Endometrial microvascular endothelial cells (primary cell): ENCODE results near the gene SORBS1. TPM values are rescaled to one million over a fixed set of nuclear protein-coding genes. Genes with fewer than 3 reads are reported as not detected.

Experiments used
- in situ Hi-C: cut with HindIII; loops from 2 replicates; pipeline ENCODE4 v1.10.0; 2017; ENCODE audit warnings: low sequenced_read_pairs, low pct_unique_long_range_greater_than_20kb; ENCODE audit errors: inconsistent ontology term
- total RNA-seq: library from RNA; depleted of rRNA; stranded (reverse); fragments of >200 nt; gene quantifications from one replicate; pipeline ENCODE4 v1.2.3, GENCODE V29; 2015; ENCODE audit errors: inconsistent ontology term

Gene SORBS1
- total RNA-seq, 1 donor from 2014 or later, result 4.5 TPM

DNA sequence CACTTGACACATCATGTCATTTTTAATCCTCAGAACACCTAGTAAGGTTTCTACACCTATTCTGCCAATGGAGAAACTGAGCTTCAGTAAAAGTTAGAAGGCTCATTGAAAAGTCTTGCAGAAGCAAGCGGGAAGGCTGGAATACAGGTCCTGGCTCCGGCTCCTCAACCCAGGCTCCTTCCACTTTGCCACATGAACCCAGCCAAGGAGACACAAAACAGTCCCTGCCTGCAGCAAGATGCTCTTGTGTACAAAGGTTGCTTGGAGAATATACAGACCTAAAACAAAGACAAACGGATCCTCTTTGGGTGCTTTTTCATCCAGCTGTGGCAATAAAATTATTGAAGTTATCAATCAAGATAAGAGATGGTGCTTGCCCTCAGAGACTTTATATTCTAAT lies 106.8 kb downstream of the SORBS1 start:
- in situ Hi-C loops, result no loop called here

- in situ Hi-C loops, result no loop called here
Observed at GRCh38 chr10:95451568-95452524, 109.3 kb downstream of the SORBS1 start.

DNA sequence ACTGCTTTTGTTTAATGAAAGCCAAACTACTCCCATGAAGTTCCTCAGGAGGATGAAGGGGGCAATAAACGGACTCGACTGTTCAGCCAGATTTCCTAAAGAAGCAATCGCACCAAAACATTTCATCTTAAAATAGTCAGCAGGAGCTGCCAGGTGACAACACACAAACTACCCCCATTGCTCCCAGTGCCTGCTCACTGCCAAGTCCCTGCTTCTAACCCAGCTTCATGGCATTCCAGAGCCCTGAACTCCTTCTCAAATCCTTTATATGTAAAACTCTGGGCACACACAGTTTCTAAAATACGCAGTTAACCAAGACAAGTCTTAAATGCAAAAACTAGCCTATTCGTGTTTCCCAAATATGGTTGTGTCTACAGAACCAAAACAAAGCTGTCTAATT lies 110.0 kb downstream of the SORBS1 start:
- in situ Hi-C loops, result no loop called here

DNA sequence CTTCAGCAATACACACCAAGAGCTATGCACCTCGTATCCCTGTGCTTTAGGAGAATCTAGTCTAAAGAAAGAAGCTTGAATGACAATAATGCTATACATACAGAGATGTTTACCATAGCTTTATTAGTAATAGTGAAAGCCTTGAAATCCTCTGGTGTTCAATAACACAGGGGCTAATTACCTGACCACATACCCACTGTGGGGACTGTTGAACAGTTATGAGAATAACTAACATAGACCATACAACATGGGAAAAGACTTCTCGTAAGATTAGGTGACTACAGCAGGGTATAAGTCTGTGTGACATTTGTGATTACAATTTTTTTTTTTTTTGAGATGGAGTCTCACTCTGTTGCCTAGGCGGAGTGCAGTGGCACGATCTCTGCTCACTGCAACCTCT lies 111.0 kb downstream of the SORBS1 start:
- in situ Hi-C loops, result no loop called here

DNA sequence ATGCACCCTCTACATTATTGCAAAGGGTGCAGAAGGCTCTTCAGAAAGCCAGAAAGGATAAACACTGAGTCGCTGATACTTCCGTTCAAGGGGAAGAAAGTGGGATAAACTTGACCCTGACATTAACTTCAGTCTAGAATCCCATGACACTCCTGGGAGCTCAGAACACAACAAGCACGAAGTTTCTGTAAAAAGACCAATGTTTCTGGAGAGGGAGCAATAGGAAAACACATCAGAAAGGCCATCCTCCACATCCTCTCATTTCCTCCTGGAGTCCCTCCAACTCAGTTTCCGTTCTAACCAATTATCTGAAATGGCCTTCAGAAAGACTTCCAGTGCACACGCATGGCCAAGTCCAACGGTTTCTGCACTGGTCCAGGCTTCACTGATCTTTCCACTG lies 113.5 kb downstream of the SORBS1 start:
- in situ Hi-C loops, result no loop called here

GRCh38 chr10:95445837-95446486 lies 115.2 kb downstream of the SORBS1 start:
- in situ Hi-C loops, result no loop called here

- in situ Hi-C loops, result no loop called here
Observed at GRCh38 chr10:95445223-95445836, 115.8 kb downstream of the SORBS1 start.

- in situ Hi-C loops, result no loop called here
Observed at GRCh38 chr10:95444792-95445191, 116.4 kb downstream of the SORBS1 start.

GRCh38 chr10:95443636-95444035 lies 117.5 kb downstream of the SORBS1 start:
- in situ Hi-C loops, result no loop called here

DNA sequence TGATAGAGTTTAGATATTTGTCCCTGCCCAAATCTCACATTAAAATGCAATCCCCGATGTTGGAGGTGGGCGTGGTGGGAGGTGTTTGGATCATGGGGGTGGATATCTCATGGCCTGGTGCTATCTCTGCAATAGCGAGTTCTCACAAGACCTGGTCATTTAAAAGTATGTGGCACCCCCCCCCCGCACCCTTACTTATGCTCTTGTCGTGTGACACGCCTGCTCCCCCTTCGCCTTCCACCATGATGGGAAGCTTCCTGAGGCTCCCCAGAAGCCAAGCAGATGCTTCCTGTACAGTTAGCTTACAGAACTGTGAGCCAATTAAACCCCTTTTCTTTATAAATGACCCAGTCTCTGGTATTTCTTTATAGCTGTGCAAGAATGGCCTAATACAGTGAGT lies 118.8 kb downstream of the SORBS1 start:
- in situ Hi-C loops, result no loop called here

DNA sequence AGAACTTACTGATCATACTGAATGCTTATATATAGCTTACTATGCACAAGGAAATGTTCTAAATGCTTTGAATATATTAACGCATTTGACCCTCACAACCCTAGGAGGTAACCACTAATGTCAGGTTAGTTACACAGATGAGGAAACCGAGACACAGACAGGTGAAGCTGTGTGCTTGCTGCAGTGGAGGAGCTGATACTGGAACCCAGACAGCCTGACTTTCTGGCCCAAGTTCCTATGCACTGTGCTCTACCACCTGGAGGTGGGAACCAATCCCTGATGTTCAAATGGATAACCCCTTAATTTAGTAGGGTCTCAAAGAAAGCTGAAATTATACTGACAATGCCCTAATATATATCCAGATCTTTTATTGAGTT lies 119.6 kb downstream of the SORBS1 start:
- in situ Hi-C loops, result no loop called here

GRCh38 chr10:95440756-95441546 lies 120.2 kb downstream of the SORBS1 start:
- in situ Hi-C loops, result no loop called here

GRCh38 chr10:95440038-95440725 lies 121.0 kb downstream of the SORBS1 start:
- in situ Hi-C loops, result no loop called here

DNA sequence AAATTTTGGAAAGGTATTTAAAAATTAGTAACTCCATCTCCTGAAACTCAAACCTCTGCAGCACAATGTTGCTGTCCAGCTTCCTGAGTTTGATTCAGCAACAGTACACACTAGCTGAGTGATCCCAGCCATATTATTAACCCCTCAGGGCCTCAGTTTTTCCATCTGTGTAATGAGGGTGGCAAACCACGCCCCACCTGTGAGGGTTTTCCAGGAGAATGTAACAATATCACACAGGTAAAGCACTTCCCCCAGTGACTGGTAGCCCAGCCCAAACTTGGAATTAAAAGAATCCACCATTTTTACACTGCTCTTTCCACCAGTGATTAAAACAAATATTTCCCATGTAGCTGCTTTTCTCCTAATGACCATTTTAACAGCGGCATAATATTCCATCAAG lies 122.4 kb downstream of the SORBS1 start:
- in situ Hi-C loops, result no loop called here

GRCh38 chr10:95437669-95438068 lies 123.5 kb downstream of the SORBS1 start:
- in situ Hi-C loops, result no loop called here

DNA sequence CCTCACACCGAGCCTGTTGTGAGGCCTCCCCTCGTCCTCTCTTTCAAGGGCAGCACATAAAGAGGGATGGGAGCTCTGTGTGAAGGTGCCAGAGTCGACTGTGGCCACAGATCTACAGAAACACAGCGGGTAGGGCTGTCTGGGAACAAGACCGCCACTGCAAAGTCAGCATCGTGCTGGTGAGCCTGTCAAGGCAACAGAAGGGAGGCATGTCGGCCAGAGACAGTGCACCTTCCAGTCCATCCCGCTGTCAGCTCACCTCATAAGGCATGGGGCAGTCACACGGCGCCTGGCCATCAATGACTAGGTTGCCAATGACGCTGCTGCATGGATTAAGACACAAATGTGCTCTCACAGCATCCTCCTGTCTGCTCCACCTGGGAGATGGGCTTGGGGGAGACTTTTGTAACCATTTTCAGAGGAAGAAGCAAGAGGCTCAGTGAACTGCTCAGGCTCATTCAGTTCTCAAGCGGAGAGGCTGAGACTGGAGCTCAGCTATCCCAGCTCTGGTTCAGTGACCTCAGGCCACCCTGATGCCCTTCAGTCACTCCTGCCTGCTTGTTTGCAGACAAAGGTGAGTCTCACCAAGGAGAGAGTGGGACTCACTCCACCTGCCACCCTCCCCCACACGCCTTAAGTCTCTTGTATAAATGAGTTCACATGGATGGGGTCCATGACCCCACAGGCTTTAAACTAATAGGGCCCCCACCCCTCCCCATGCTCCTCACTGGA lies 125.5 kb downstream of the SORBS1 start:
- in situ Hi-C loops, result no loop called here

DNA sequence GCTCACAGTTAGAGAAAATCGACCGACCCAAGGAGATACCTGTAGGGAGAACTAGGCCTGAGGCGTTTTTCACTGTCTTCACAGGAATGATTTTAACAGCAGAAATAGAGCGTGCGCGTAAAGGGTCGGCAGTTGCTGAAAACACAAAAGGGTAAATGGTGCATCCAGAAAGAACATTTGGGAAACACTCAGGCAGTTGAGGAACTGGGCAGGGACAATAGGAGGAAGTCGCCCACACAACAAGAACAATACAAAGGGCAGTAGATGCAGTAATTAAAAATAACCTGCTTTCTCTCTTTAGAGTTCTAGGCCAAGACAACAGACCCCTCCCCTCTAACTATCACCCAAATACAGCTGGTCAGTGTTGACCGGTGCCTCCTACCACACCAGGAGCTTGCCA lies 126.6 kb downstream of the SORBS1 start:
- in situ Hi-C loops, result no loop called here

DNA sequence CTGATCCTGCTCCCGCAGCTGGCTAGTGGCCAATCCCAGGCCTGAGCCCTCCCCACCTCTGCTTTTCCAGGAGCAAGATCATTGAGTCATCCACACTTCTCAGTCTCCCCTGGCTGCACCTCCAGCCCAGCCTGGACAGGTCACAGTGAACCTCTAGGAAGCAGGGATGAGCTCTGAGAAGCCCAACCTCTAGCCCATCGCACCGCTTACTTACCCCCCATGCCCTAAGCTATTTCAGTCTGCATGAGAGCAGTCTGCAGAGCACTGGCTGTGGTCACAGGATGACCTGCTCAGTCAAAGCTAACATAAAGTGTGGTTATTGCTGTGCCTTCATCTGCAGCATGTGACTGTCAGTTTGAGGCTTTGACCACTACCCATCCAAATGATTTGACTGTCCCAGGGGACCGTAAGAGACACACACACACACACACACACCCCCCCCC lies 129.2 kb downstream of the SORBS1 start:
- in situ Hi-C loops, result no loop called here
